Body of pancreas (tissue), 4 donors: ENCODE measurements around the gene ACVR1.

ENCODE experiments used
- CTCF ChIP-seq, 7 experiments: fragments of 450-650 bp in 4 of 7; fragments of 200-600 bp in 3 of 7; sonication (generic) in 3 of 7; IDR thresholded peaks; one replicate each; pipeline ENCODE4 v1.5.1; 2016 to 2019; ENCODE audit warnings: antibody characterized with exemption in 7 of 7
- POLR2A ChIP-seq, 3 donors: fragments of 450-650 bp; IDR thresholded peaks; one replicate each; pipeline ENCODE4 v1.6.1; 2016; ENCODE audit warnings: antibody characterized with exemption in 3 of 3, mild to moderate bottlenecking in 2 of 3

GRCh38 chr2:157698430-157698829, 177.7 kb downstream of the ACVR1 start:
- no peak for TF ChIP-seq CTCF (IDR thresholded peaks at IDR 0.05)
- no peak for TF ChIP-seq POLR2A (IDR thresholded peaks at IDR 0.05)
